Measurements from ENCODE around the gene RNF19B. TPM values are rescaled to one million over a fixed set of nuclear protein-coding genes. Genes with fewer than 3 reads are reported as not detected.

Gene RNF19B
- total RNA-seq, 2 experiments from 2014 or later: 31.6 to 47.4 TPM

- CTCF ChIA-PET: interaction anchor here (0.6 to 3.4 kb wide), 6 partner anchors 13 to 422 kb away, joined by 3 to 14 read pairs (median 4); no protein-coding TSS in a partner anchor
- DNase-seq (no peak), ATAC-seq (no peak)
- H3K27ac Mint-ChIP-seq: no peak overlapping the region
- H3K4me3 Mint-ChIP-seq: no peak overlapping the region
- H3K27me3 Mint-ChIP-seq: peaks cover 70% of the 10 kb centered on the region
- no peaks in the 10 kb centered on the region for H3K36me3 Mint-ChIP-seq
- no peaks in the 10 kb centered on the region for H3K9me3 Mint-ChIP-seq (ENCODE audit: low read depth)
- H3K4me1 Mint-ChIP-seq: no peaks in the 10 kb centered on the region
These were observed 73.4 kb downstream of the RNF19B start for GRCh38 chr1:32891241-32891570.

GRCh38 chr1:32890516-32891240 lies 73.9 kb downstream of the RNF19B start:
- CTCF ChIA-PET: interaction anchor here (0.6 to 1.6 kb wide), 4 partner anchors 68 to 422 kb away, joined by 3 read pairs; no protein-coding TSS in a partner anchor
- DNase-seq (no peak), ATAC-seq (no peak)
- peaks cover 70% of the 10 kb centered on the region for H3K27me3 Mint-ChIP-seq
- H3K4me1 Mint-ChIP-seq: no peaks in the 10 kb centered on the region
- H3K27ac Mint-ChIP-seq: no peak overlapping the region
- H3K36me3 Mint-ChIP-seq: no peaks in the 10 kb centered on the region
- H3K9me3 Mint-ChIP-seq (ENCODE audit: low read depth): no peaks in the 10 kb centered on the region
- H3K4me3 Mint-ChIP-seq: no peak overlapping the region

GRCh38 chr1:32889731-32890278 lies 74.8 kb downstream of the RNF19B start:
- ATAC-seq (no peak), DNase-seq (no peak)
- H3K36me3 Mint-ChIP-seq: no peaks in the 10 kb centered on the region
- H3K27me3 Mint-ChIP-seq: peaks cover 75% of the 10 kb centered on the region
- no peak overlapping the region for H3K4me3 Mint-ChIP-seq
- H3K9me3 Mint-ChIP-seq (ENCODE audit: low read depth): no peaks in the 10 kb centered on the region
- H3K27ac Mint-ChIP-seq: no peak overlapping the region
- no peaks in the 10 kb centered on the region for H3K4me1 Mint-ChIP-seq
- CTCF ChIA-PET: interaction anchor here (1.3 to 1.6 kb wide), 2 partner anchors 69 to 206 kb away, joined by 3 read pairs; no protein-coding TSS in a partner anchor

- ATAC-seq: no peak
- no peak for DNase-seq
- H3K4me1 Mint-ChIP-seq: no peaks in the 10 kb centered on the region
- H3K9me3 Mint-ChIP-seq (ENCODE audit: low read depth): no peaks in the 10 kb centered on the region
- H3K27me3 Mint-ChIP-seq: peaks cover 76% of the 10 kb centered on the region
- H3K36me3 Mint-ChIP-seq: no peaks in the 10 kb centered on the region
- H3K27ac Mint-ChIP-seq: no peak overlapping the region
- no peak overlapping the region for H3K4me3 Mint-ChIP-seq
- CTCF ChIA-PET: no interaction called here
These were observed 75.8 kb downstream of the RNF19B start for GRCh38 chr1:32888677-32889420.

GRCh38 chr1:32888134-32888533 lies 76.5 kb downstream of the RNF19B start:
- peaks cover 81% of the 10 kb centered on the region for H3K27me3 Mint-ChIP-seq
- H3K4me3 Mint-ChIP-seq: no peak overlapping the region
- H3K27ac Mint-ChIP-seq: no peak overlapping the region
- no peaks in the 10 kb centered on the region for H3K4me1 Mint-ChIP-seq
- CTCF ChIA-PET: no interaction called here
- DNase-seq: no peak
- H3K36me3 Mint-ChIP-seq: no peaks in the 10 kb centered on the region
- no peaks in the 10 kb centered on the region for H3K9me3 Mint-ChIP-seq (ENCODE audit: low read depth)
- no peak for ATAC-seq

- H3K27me3 Mint-ChIP-seq: peaks cover 79% of the 10 kb centered on the region
- H3K4me1 Mint-ChIP-seq: no peaks in the 10 kb centered on the region
- CTCF ChIA-PET: interaction anchor here (1.1 to 1.3 kb wide), 2 partner anchors 25 to 193 kb away, joined by 3 read pairs; partner anchors contain the start of gene AZIN2
- no peak overlapping the region for H3K4me3 Mint-ChIP-seq
- no peak for ATAC-seq
- H3K27ac Mint-ChIP-seq: no peak overlapping the region
- no peaks in the 10 kb centered on the region for H3K36me3 Mint-ChIP-seq
- DNase-seq: no peak
- H3K9me3 Mint-ChIP-seq (ENCODE audit: low read depth): no peaks in the 10 kb centered on the region
These were observed 77.0 kb downstream of the RNF19B start for GRCh38 chr1:32887623-32888022.

- CTCF ChIA-PET: interaction anchor here (1.1 to 1.8 kb wide), 5 partner anchors 10 to 194 kb away, joined by 3 to 7 read pairs (median 3); partner anchors contain the start of gene AZIN2
- peaks cover 72% of the 10 kb centered on the region for H3K27me3 Mint-ChIP-seq
- no peak overlapping the region for H3K4me3 Mint-ChIP-seq
- no peak overlapping the region for H3K27ac Mint-ChIP-seq
- DNase-seq (no peak), ATAC-seq (no peak)
- H3K36me3 Mint-ChIP-seq: no peaks in the 10 kb centered on the region
- no peaks in the 10 kb centered on the region for H3K9me3 Mint-ChIP-seq (ENCODE audit: low read depth)
- H3K4me1 Mint-ChIP-seq: no peaks in the 10 kb centered on the region
These were observed 77.7 kb downstream of the RNF19B start for GRCh38 chr1:32886828-32887414.

Other genes with a start within 250 kb of the RNF19B start
- 100 to 1,000 TPM; 192 to 238 TPM for gene YARS1, start 147.5 kb downstream of the RNF19B start, total RNA-seq
- 100 to 1,000 TPM in 1 of 2 experiments, 10 to 100 TPM in 1; 85.3 to 102 TPM for gene S100PBP, start 147.2 kb downstream of the RNF19B start, total RNA-seq
- gene FNDC5, start 93.9 kb downstream of the RNF19B start, total RNA-seq: not detected
- gene HPCA, start 78.3 kb downstream of the RNF19B start, total RNA-seq: under 1 TPM in 1 of 2 experiments, not detected in 1; 0.35 TPM
- gene TMEM54, start 63.4 kb downstream of the RNF19B start, total RNA-seq: not detected
- 100 to 1,000 TPM; 218 to 279 TPM for gene AK2, start 72.1 kb upstream of the RNF19B start, total RNA-seq
- 10 to 100 TPM in 1 of 2 experiments, 1 to 10 TPM in 1; 7.8 to 19.4 TPM for gene AZIN2, start 116.3 kb upstream of the RNF19B start, total RNA-seq
- 10 to 100 TPM in 1 of 2 experiments, 1 to 10 TPM in 1; 9.9 to 13.0 TPM for gene TRIM62, start 217.2 kb upstream of the RNF19B start, total RNA-seq

Data from activated CD8-positive, alpha-beta memory T cell treated with anti-CD3 and anti-CD28 coated beads, Interleukin-2, amount 10 ng/mL, durations not matched to agents 7 days and 5 days (primary cell).